H1 (cell line): ENCODE results near the gene COPG1. TPM values are rescaled to one million over a fixed set of nuclear protein-coding genes. Genes with fewer than 3 reads are reported as not detected.
A peak's percentile ranks its signal among the peaks of the same experiment; 100 is the strongest.

Experiments
- CTCF ChIA-PET: fragments of 300-600 bp; sonication (Branson Sonifier 250); formaldehyde crosslinking; loops from one replicate; lab custom pipeline; 2021; ENCODE audit not compliant: partially characterized antibody; lab: Charles Lee
- POLR2A ChIA-PET: fragments of 300-600 bp; sonication (Branson Sonifier 250); formaldehyde crosslinking; loops from one replicate; lab custom pipeline; 2021; ENCODE audit warnings: inconsistent platforms; ENCODE audit not compliant: partially characterized antibody; lab: Charles Lee
- DNase-seq, 2 experiments: peaks; one replicate each; pipeline versions ENCODE4 v3.0.0 to v3.0.0-alpha.2; 2010 to 2022; ENCODE audit warnings: low spot score in 2 of 2, low read depth in 1 of 2, mixed read lengths in 1 of 2
- FAIRE-seq: peaks from 2 replicates; lab custom pipeline; 2011; peaks lifted over from hg19 to GRCh38; lab: Jason Lieb, UNC
- H2AFZ ChIP-seq: 2 replicates; pipeline ENCODE4 v1.8.1; 2012; ENCODE audit warnings: low read length, inconsistent platforms
- H2AK5ac ChIP-seq: 2 replicates; pipeline ENCODE4 v1.6.1; 2013; ENCODE audit warnings: low read depth, low read length
- H2BK120ac ChIP-seq: replicated peaks from 2 replicates; pipeline ENCODE3; 2013; ENCODE audit warnings: low read depth, low read length, inconsistent platforms
- H2BK12ac ChIP-seq: 2 replicates; pipeline ENCODE4 v1.6.1; 2013; ENCODE audit warnings: low read depth, low read length
- H2BK15ac ChIP-seq: 2 replicates; pipeline ENCODE4 v1.6.1; 2013; ENCODE audit warnings: low read length
- H2BK20ac ChIP-seq: 2 replicates; pipeline ENCODE4 v1.6.1; 2013; ENCODE audit warnings: low read length
- H2BK5ac ChIP-seq: 2 replicates; pipeline ENCODE4 v1.6.1; 2013; ENCODE audit warnings: low read depth, low read length
- H3K14ac ChIP-seq: 2 replicates; pipeline ENCODE4 v1.6.1; 2013; ENCODE audit warnings: inconsistent platforms; ENCODE audit not compliant: insufficient read length
- H3K18ac ChIP-seq: 2 replicates; pipeline ENCODE4 v1.6.1; 2013; ENCODE audit warnings: low read length; ENCODE audit errors: extremely low read depth
- H3K23ac ChIP-seq: 2 replicates; pipeline ENCODE4 v1.6.1; 2013; ENCODE audit warnings: inconsistent platforms; ENCODE audit not compliant: insufficient read length
- H3K23me2 ChIP-seq: 2 replicates; pipeline ENCODE4 v1.6.1; 2013; ENCODE audit warnings: low read depth, low read length
- H3K27ac ChIP-seq: 2 replicates; pipeline ENCODE4 v1.6.1; 2011; ENCODE audit warnings: low read depth, low read length, inconsistent platforms
- H3K27me3 ChIP-seq, 4 experiments: replicated peaks in 1 of 4; 1 replicate in 1 of 4; 2 replicates in 3 of 4; pipeline versions ENCODE4 v1.6.1 to v1.8.1; 2011 to 2013; ENCODE audit warnings: low read length in 3 of 4, mild to moderate bottlenecking in 3 of 4, inconsistent platforms in 2 of 4, mixed read lengths in 2 of 4, moderate library complexity in 1 of 4; ENCODE audit not compliant: control insufficient read depth in 3 of 4, insufficient read depth in 3 of 4; ENCODE audit errors: extremely low read depth in 1 of 4
- H3K36me3 ChIP-seq, 4 experiments: 2 replicates each; pipeline versions ENCODE4 v1.6.1 to v1.8.1; 2011 to 2013; ENCODE audit warnings: mild to moderate bottlenecking in 4 of 4, low read length in 3 of 4, moderate library complexity in 2 of 4, control low read depth in 1 of 4, inconsistent platforms in 1 of 4; ENCODE audit not compliant: insufficient read depth in 4 of 4, control insufficient read depth in 2 of 4
- H3K4ac ChIP-seq: replicated peaks from 2 replicates; pipeline ENCODE3; 2013; ENCODE audit warnings: low read length, low read depth, mixed read lengths, inconsistent platforms; ENCODE audit not compliant: insufficient read length
- H3K4me1 ChIP-seq, 4 experiments: replicated peaks in 1 of 4; 1 replicate in 1 of 4; 2 replicates in 3 of 4; pipeline versions ENCODE4 v1.6.1 to v1.8.1; 2011 to 2013; ENCODE audit warnings: low read length in 3 of 4, inconsistent platforms in 2 of 4, mixed read lengths in 1 of 4; ENCODE audit not compliant: insufficient read depth in 4 of 4, control insufficient read depth in 3 of 4
- H3K4me2 ChIP-seq, 2 experiments: 2 replicates each; pipeline versions ENCODE4 v1.6.1 to v1.8.1; 2011 to 2013; ENCODE audit warnings: low read depth in 2 of 2, low read length in 2 of 2, control low read depth in 1 of 2, inconsistent platforms in 1 of 2, mild to moderate bottlenecking in 1 of 2; ENCODE audit not compliant: insufficient read depth in 1 of 2
- H3K4me3 ChIP-seq, 4 experiments: fragments of 200-600, 300-600 bp in 1 of 4; sonication (generic), shearing (Covaris generic), sonication (Bioruptor Twin) in 1 of 4; 2 replicates each; pipeline versions ENCODE4 v1.5.1 to v1.8.1; 2011 to 2016; ENCODE audit warnings: low read length in 4 of 4, low read depth in 3 of 4, control low read depth in 2 of 4, inconsistent platforms in 2 of 4, mild to moderate bottlenecking in 2 of 4, mixed read lengths in 1 of 4, moderate library complexity in 1 of 4; ENCODE audit not compliant: insufficient read depth in 2 of 4; ENCODE audit errors: extremely low read depth in 1 of 4
- H3K56ac ChIP-seq: replicated peaks from 2 replicates; pipeline ENCODE3; 2013; ENCODE audit warnings: low read depth, mild to moderate bottlenecking, mixed read lengths, low read length, inconsistent platforms; ENCODE audit not compliant: insufficient read length
- H3K79me1 ChIP-seq: 2 replicates; pipeline ENCODE4 v1.6.1; 2013; ENCODE audit warnings: low read depth, low read length, control low read depth
- H3K79me2 ChIP-seq, 2 experiments: 2 replicates each; pipeline versions ENCODE4 v1.6.1 to v1.8.1; 2012 to 2013; ENCODE audit warnings: low read length in 2 of 2, mild to moderate bottlenecking in 2 of 2, inconsistent platforms in 1 of 2; ENCODE audit not compliant: insufficient read depth in 2 of 2, control insufficient read depth in 1 of 2
- H3K9ac ChIP-seq, 4 experiments: replicated peaks in 1 of 4; 1 replicate in 1 of 4; 2 replicates in 3 of 4; pipeline versions ENCODE4 v1.6.1 to v1.8.1; 2011 to 2013; ENCODE audit warnings: low read depth in 3 of 4, low read length in 3 of 4, control low read depth in 2 of 4, mild to moderate bottlenecking in 2 of 4, moderate library complexity in 2 of 4, inconsistent platforms in 1 of 4; ENCODE audit errors: extremely low read depth in 1 of 4
- H3K9me3 ChIP-seq, 2 experiments: 2 replicates each; pipeline versions ENCODE4 v1.6.1 to v1.8.1; 2012 to 2013; ENCODE audit warnings: mild to moderate bottlenecking in 2 of 2, moderate library complexity in 2 of 2, control low read depth in 1 of 2, inconsistent platforms in 1 of 2, low read depth in 1 of 2, low read length in 1 of 2, mixed read lengths in 1 of 2; ENCODE audit not compliant: insufficient read depth in 2 of 2
- H4K20me1 ChIP-seq, 2 experiments: replicated peaks in 1 of 2; 2 replicates each; pipeline versions ENCODE3 to v1.8.1; 2011 to 2013; ENCODE audit warnings: inconsistent platforms in 2 of 2, low read length in 2 of 2, mild to moderate bottlenecking in 1 of 2; ENCODE audit not compliant: insufficient read depth in 2 of 2, control insufficient read depth in 1 of 2
- H4K5ac ChIP-seq: 2 replicates; pipeline ENCODE4 v1.6.1; 2013; ENCODE audit warnings: low read length, low read depth, mixed read lengths, inconsistent platforms; ENCODE audit not compliant: insufficient read length
- H4K8ac ChIP-seq: 2 replicates; pipeline ENCODE4 v1.8.0; 2013; ENCODE audit warnings: mild to moderate bottlenecking, moderate library complexity, low read length, inconsistent platforms; ENCODE audit not compliant: insufficient read depth; ENCODE audit errors: extremely low read depth
- H4K91ac ChIP-seq: replicated peaks from 2 replicates; pipeline ENCODE3; 2013; ENCODE audit warnings: low read length, mixed read lengths, inconsistent platforms; ENCODE audit not compliant: insufficient read length
- CBX5 ChIP-seq: fragments of 300-800, 300-1000 bp; sonication (generic); IDR thresholded peaks from 2 replicates; pipeline ENCODE4 v1.7.1; 2016; ENCODE audit warnings: antibody characterized with exemption, low read length, low read depth
- CEBPB ChIP-seq: IDR thresholded peaks from 2 replicates; pipeline ENCODE4 v1.6.1; 2012; ENCODE audit warnings: low read depth, low read length
- CTCF ChIP-seq, 3 experiments: IDR thresholded peaks; 1 replicate in 2 of 3; 2 replicates in 1 of 3; pipeline versions ENCODE4 v1.5.1 to v1.6.1; 2011; ENCODE audit warnings: low read length in 3 of 3, mild to moderate bottlenecking in 3 of 3, inconsistent platforms in 2 of 3, low read depth in 1 of 3, moderate library complexity in 1 of 3; ENCODE audit not compliant: insufficient read depth in 1 of 3; ENCODE audit errors: control extremely low read depth in 1 of 3
- POU5F1 ChIP-seq: IDR thresholded peaks from 2 replicates; pipeline ENCODE4 v1.6.1; 2011; ENCODE audit warnings: low read depth, mild to moderate bottlenecking, low read length, moderate library complexity
- SP4 ChIP-seq: IDR thresholded peaks from 2 replicates; pipeline ENCODE4 v1.6.1; 2012; ENCODE audit warnings: low read length, inconsistent platforms
- SUZ12 ChIP-seq: fragments of 200-600 bp; sonication (generic); IDR thresholded peaks from 2 replicates; pipeline ENCODE4 v1.6.1; 2012; ENCODE audit warnings: mild to moderate bottlenecking, inconsistent platforms, low read length, moderate library complexity, mixed read lengths
- USF2 ChIP-seq: IDR thresholded peaks from 2 replicates; pipeline ENCODE4 v1.6.1; 2011; ENCODE audit warnings: low read length, improper control_type of control experiment
- YY1 ChIP-seq: IDR thresholded peaks from 2 replicates; pipeline ENCODE4 v1.6.1; 2011; ENCODE audit warnings: low read depth, mild to moderate bottlenecking, low read length
- WGBS, 2 experiments: shearing (Covaris generic) in 1 of 2; methylation state at CpG; one replicate each; pipeline versions ENCODE4 v1.1.6 to v1.1.7; 2013 to 2015; ENCODE audit warnings: low lambda C conversion rate in 2 of 2, mixed read lengths in 2 of 2, inconsistent platforms in 1 of 2, low coverage in 1 of 2, missing lambda C conversion rate in 1 of 2; ENCODE audit not compliant: insufficient replicate concordance in 2 of 2, insufficient coverage in 1 of 2, insufficient read length in 1 of 2; ENCODE audit errors: extremely low coverage in 1 of 2, missing lambda C conversion rate in 1 of 2; 5-methylcytosine and 5-hydroxymethylcytosine counted together
- polyA plus RNA-seq, 7 experiments: library from polyadenylated mRNA; depleted of rRNA in 3 of 7; stranded (reverse) in 5 of 7; unstranded in 2 of 7; fragments of >200 nt in 5 of 7; fragments of 200-250 nt in 2 of 7; gene quantifications; 1 replicate in 5 of 7; 2 replicates in 1 of 7; 4 replicates in 1 of 7; pipeline versions ENCODE4 v1.2.1 to v1.2.3, GENCODE V29; 2011 to 2013; ENCODE audit warnings: missing spikeins in 2 of 7, mixed read lengths in 2 of 7
- total RNA-seq: library from RNA; stranded (reverse); fragmentation: NEBNext Ultra II Directional; extraction: Animal tissue kit (Norgen Biotek cat#: 25700); gene quantifications from 2 replicates; pipeline ENCODE4 v1.2.1, GENCODE V29; 2021

Gene COPG1
- total and polyA plus RNA-seq, 2 of the 8 experiments (the other 6 are each of a cell fraction or from before 2014, with no cell fraction given) = 52.7 to 106 TPM

- H4K5ac ChIP-seq = peak within 1 kb of the TSS; percentile 49
- peak within 1 kb of the TSS; percentile 87 to 99 for H3K4me2 ChIP-seq
- peak within 1 kb of the TSS; percentile 92 for H4K8ac ChIP-seq
- H2BK12ac ChIP-seq = peak within 1 kb of the TSS; percentile 72; the same call in 1 of the 2 replicates
- WGBS, 2 experiments = 1% methylated on average over 21 of the region's 44 CpGs; no CpG with 5 or more reads in 1 of the 2 experiments
- peak within 1 kb of the TSS; percentile 50 for H2BK120ac ChIP-seq
- H3K79me1 ChIP-seq = no peaks in the 10 kb centered on the region
- peaks cover 0 to 7% of the 10 kb centered on the region in 2 experiments; a peak in 2 of 4 replicates for H3K79me2 ChIP-seq
- no peaks in the 10 kb centered on the region for H4K20me1 ChIP-seq
- H3K56ac ChIP-seq = peak within 1 kb of the TSS; percentile 51
- H2BK5ac ChIP-seq = peak within 1 kb of the TSS; percentile 92
- no peaks in the 10 kb centered on the region for H3K9me3 ChIP-seq
- peak; percentile 66 to 96 for DNase-seq
- no peaks in the 10 kb centered on the region for H3K27me3 ChIP-seq
- H3K4ac ChIP-seq = peak within 1 kb of the TSS; percentile 74
- peak within 1 kb of the TSS; percentile 77 for H2AFZ ChIP-seq
- H3K18ac ChIP-seq = peak within 1 kb of the TSS; percentile 75
- CTCF ChIA-PET = interaction anchor here (0.8 to 3.0 kb wide), 4 partner anchors 25 to 50 kb away, joined by 3 to 13 read pairs (median 4); partner anchors contain the start of gene COPG1
- no peak for FAIRE-seq
- H3K23ac ChIP-seq = no peak within 1 kb of the TSS
- peaks cover 7% of the 10 kb centered on the region; the same call in 1 of the 2 replicates for H3K23me2 ChIP-seq
- peaks cover 7 to 37% (median 25%) of the 10 kb centered on the region in 4 experiments; a peak in 7 of 8 replicates for H3K36me3 ChIP-seq
- H3K27ac ChIP-seq = peak within 1 kb of the TSS; percentile 89
- no peak within 1 kb of the TSS for H3K14ac ChIP-seq
- H2AK5ac ChIP-seq = peak within 1 kb of the TSS; percentile 60; the same call in 1 of the 2 replicates
- H3K9ac ChIP-seq = peak within 1 kb of the TSS; percentile 77 to 93 (median 87)
- H4K91ac ChIP-seq = peak within 1 kb of the TSS; percentile 87
- H3K4me3 ChIP-seq = peak within 1 kb of the TSS; percentile 92 to 96 (median 94)
- POLR2A ChIA-PET = interaction anchor here (0.6 to 5.4 kb wide), 17 partner anchors 9 to 210 kb away, joined by 3 to 92 read pairs (median 3); partner anchors contain the start of gene RAB43
- peak within 1 kb of the TSS; percentile 90; the same call in 1 of the 2 replicates for H2BK15ac ChIP-seq
- no peak within 1 kb of the TSS for H2BK20ac ChIP-seq
- peaks cover 0 to 13% (median 6%) of the 10 kb centered on the region in 4 experiments; a peak in 6 of 7 replicates for H3K4me1 ChIP-seq
- TF ChIP-seq YY1 = 0 out of 2 replicates have a peak, but pooled peaks have one; percentile 64
- no peak for TF ChIP-seq SUZ12
- no peak for TF ChIP-seq USF2
- 0 out of 4 replicates have a peak, but pooled peaks of 1 of the 3 experiments have one; percentile 1 for TF ChIP-seq CTCF (IDR thresholded peaks at IDR 0.05; ENCODE audit: control extremely low read depth in 1 of 3, insufficient read depth in 1 of 3, low read depth in 1 of 3, low read length in 3 of 3)
- TF ChIP-seq POU5F1 = no peak
- peak; percentile 66; the same call in 1 of the 2 replicates for TF ChIP-seq SP4
- TF ChIP-seq CBX5 = no peak
- no peak for TF ChIP-seq CEBPB
These were observed 29.1 kb downstream of the COPG1 start, which contains the start of gene HMCES for GRCh38 chr3:129278439-129278965. TSS of gene HMCES (plus strand) at chr3:129278870. CDS start at chr3:129279733, 863 bp downstream.
